GM21360 (cell line): ENCODE results near the gene PCBP2.
"Not testable (repeated sequence)": the region's sequence is repeated elsewhere in the genome, so short reads cannot be mapped to it uniquely, and the experiment has no call there.

ENCODE experiments used
- ATAC-seq: cut with Tn5 transposase; IDR thresholded peaks from one replicate; pipeline ENCODE4 v1.9.1; 2021; ENCODE audit warnings: mild to moderate bottlenecking, moderate library complexity; ENCODE audit not compliant: unreplicated experiment

PCBP2 gene

DNA sequence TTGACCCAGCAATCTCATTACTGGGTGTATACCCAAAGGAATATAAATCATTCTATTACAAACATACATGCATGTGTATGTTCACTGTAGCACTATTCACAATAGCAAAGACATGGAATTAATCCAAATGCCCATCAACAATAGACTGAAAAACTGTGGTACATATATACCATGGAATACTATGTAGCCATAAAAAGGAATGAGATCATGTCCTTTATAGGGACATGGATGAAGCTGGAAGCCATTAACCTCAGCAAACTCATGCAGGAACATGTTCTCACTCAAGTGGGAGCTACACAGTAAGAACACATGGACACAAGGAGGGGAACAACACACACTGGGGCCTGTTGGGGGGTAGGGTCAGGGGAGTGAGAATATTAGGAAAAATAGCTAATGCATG, 12.3 kb upstream of the PCBP2 start:
- not testable (repeated sequence) for ATAC-seq

DNA sequence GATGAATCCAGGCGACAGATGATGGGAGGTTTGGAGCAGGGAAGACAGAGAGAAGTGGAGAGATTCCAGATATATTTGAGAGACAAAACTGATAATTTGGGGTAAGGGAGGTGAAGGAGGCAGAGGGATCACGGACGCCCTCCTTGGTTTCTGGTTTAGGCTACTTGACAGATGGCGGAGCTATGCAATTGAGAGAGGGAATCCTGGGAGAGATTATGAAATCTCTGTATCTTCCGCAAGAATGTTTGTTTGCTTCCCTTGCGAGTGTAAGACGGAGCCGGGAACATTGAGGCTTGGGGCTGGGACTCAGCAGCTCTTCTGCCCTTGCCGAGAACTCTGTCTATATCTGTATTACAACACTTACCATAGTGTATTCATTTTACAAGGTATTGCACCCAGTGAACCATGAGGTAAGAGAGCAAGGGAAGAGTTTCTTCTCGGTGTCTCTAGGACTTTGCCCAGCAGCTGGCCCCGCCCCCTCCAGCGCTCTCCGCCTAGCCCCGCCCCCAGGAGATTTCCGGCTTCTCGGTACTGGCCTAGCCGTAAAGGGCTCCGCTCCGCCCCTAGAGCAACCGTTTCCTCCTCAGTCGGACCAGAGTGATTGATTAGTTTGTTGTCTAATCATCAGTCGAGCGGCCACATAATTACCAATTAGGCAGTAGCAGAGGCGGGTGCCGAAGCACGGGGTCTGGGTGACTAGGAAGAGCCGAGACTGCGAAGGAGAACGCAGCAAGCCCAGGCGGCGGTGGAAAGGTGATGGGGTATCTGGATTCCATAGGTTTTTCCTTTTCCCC, 10.7 kb upstream of the PCBP2 start, which contains the start of gene PRR13:
PRR13 (plus strand) TSS at position 695 of the 794 bp plus-strand sequence. CDS start 981 bp downstream, outside the sequence.
- ATAC-seq, result peak; percentile 95

DNA sequence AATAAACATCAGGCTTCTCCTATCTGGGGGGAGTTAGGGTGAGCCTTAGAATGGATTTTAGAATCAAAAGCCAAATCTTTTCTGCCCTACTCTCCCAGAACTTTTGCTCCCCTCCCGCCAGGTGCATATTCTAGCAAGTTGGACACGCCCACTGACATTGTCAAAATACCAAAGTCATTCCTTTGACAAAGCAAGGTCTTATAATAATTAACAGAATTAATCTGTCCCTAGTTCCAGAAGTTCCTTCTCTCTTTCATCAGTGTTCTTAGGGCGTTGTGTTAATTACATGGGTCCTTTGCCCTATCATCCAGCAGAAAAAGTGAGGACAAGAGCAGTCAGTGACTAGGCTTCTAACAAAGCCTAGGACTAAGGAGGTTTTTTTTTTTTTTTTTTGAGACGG, 7.9 kb upstream of the PCBP2 start:
- ATAC-seq, result no peak

DNA sequence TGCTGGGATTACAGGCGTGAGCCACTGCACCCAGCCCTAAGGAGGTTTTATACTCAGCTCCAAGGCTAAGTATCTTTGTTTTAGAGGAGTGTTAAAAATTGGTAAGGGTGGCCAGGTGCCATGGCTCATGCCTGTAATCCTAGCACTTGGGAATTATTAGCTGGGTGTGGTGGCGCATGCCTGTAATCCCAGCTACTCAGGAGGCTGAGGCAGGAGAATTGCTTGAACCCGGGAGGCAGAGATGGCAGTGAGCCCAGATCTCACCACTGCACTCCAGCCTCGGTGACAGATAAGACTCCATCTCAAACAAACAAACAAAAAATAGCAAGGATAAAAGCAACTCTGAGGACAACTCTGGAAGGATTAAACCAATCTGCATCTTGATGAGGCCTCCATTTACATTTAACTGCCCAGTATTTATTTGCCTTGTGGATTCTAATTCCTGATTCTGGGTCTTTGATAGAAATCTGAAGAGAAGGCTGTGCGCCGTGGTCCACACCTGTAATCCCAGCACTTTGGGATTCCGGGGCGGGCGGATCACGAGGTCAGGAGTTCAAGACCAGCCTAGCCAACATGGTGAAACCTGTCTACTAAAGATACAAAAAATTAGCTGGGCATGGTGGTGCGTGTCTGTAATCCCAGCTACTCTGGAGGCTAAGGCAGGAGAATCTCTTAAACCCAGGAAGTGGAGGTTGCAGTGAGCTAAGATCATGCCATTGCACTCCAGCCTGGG, 7.1 kb upstream of the PCBP2 start:
- ATAC-seq, result not testable (repeated sequence)

DNA sequence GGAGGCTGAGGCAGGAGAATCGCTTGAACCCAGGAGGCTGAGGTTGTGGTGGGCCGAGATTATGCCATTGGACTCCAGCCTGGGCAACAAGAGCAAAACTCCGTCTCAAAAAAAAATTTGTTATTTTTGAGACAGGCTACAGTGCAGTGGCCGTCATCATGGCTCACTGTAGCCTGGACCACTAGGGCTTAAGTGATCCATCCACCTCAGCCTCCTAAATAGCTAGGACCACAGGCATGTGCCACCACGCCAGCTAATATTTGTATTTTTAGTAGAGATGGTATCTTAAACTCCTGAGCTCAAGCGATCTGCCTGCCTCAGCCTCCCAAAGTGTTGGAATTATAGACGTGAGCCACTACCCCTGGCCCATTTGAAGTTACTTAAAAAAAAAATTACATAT, 966 bp upstream of the PCBP2 start:
- no peak for ATAC-seq

DNA sequence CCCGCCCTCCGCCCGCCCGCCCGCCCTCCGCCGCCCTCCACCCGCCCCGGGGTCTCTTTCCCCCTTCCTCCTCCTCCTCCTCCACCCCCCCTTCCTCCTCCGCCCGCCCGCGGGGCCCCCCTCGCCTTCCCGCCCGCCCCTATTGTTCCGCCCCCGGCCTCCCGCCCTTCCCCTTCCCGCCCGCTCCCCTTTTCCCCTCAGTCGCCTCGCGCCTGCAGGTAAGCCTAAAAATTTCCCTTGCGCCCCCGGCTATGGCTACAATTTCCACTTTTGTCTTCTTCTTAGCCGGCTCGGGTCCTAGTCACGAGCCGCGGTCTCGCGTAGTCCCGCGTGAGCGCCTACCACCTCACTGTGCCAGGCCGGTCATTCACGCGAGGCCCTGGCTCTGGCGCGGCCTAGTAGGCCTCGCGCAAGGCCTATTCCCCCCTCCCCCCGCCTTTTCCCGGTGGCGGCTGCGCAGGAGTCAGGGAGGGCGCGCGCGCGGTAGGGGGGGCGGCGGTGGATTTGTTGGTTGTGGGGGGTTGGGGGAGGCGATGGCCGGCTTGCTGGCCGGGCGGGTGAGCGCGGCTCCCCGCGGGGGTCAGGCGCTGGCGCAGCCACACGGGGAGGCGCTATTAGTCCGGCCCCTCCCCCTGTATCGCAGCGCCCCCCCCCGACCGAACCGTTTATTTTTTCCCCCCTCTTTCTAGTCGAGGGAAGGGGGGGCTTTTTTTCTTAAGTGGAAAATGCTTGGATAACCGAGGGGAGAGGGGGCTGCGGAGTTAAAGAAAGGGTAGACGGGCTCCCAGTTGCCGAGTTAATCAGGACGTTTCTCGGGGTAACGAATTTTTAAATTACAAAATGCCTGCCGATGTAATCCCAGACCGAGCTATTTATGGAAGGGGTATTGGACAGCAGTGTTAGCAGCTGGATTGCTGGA, 516 bp downstream of the PCBP2 start:
- no peak for ATAC-seq

DNA sequence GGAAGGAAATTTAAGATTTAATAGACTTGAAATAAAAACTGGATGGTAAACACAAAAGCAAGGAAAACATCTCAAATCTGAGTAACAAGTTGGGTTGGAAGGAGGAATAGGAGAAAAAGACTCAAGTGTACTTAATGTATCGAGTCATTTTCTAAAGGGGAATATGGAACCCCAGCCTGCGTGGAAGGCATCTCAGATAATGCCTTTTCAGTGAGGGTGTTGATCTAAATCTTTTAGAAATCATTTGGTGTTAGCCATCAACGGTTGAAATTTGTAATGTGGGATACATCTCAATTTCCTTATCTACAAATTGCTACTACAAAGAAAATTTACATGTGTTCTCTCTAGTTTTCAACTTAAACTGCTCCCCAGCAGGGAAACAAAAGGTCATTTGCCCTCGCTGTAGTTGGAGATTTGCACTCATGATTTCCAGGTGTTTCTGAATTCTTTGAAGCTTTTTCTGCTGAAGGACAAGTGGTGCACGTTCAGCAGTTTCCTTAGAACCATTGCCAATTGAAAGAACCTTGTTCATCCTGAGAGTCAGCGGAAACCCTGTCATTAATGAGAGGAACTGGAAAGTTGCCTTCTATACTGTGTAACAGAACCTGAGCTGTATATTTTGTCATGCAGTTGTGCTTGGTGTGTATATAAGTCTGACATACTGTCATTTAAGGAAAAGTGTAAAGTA, 2.2 kb downstream of the PCBP2 start:
- ATAC-seq, result no peak

DNA sequence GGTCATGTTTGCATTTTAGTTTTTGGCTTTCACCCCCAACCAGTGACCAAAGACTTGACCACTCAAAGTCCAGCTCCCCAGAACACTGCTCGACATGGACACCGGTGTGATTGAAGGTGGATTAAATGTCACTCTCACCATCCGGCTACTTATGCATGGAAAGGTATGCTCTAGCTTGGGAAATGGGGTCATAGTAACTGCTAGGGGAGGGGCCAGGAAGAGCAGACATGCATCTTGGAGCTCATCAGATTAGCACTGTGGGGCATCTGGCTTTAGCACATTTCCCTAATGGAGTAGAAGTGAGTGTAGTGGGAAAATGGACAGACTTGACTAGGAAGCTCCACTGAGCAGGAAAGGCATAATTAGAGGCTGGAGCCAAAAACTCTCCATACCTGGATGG, 2.8 kb downstream of the PCBP2 start:
- no peak for ATAC-seq

DNA sequence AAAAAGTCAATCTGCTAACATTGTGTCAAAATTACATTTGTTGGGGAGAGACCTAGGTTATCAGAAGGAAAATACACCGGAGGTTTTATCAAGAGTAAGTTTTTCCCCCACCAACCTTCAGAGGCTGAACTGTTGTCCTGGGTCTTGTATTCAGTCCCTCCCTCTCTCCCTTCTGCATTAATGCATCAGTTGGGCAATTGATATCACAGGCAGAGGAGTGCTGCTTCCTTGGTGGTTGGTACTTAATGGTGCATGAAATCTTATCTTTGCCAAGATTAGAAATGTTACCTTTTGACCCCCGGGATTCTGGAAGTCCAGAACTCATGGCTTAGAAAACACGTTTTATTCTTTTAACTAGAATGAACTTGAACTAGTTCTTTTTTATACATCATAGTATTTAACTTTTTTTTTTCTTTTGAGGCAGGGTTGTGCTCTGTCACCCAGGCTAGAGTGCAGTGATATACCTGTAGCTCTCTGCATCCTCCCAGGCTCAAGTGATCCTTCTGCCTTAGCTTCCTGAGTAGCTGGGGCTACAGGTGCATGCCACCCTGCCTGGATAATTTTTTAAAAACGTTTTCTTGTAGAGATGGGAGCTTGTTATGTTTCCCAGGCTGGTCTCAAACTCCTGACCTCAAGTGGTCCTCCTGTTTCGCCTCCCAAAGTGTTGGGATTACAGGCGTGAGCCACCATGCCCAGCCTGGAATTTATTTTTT, 4.9 kb downstream of the PCBP2 start:
- no peak for ATAC-seq

DNA sequence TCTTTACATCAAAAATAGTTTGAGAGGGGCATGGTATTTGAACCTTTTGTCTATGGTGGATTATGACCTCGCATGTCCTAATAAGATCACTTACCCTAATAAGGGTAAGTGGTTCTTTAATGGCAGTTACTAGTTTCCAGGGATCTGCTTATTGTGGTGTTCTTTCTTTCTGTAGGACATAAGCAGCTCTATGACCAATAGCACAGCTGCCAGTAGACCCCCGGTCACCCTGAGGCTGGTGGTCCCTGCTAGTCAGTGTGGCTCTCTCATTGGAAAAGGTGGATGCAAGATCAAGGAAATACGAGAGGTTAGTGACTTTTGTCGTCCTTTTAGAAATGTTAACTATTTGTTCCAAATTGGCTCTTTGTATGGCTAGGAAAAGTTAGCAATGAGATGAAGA, 7.2 kb downstream of the PCBP2 start:
- no peak for ATAC-seq

DNA sequence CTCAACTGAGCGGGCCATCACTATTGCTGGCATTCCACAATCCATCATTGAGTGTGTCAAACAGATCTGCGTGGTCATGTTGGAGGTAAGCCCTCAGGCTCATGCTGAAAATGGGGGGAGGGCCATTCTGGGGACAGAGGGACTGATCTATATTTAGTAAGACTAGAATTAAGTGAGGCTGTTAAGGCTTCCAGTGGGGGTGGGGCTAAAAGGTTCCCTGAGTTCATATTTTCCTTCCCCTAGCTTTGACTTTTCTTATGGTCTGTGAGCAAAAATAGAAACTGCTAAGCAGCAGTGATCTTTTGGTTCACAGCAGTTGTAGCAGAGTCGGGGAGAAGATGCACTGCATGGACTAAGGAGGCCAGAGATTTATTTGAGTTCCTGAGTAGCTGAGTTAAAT, 9.2 kb downstream of the PCBP2 start:
- ATAC-seq, result no peak

DNA sequence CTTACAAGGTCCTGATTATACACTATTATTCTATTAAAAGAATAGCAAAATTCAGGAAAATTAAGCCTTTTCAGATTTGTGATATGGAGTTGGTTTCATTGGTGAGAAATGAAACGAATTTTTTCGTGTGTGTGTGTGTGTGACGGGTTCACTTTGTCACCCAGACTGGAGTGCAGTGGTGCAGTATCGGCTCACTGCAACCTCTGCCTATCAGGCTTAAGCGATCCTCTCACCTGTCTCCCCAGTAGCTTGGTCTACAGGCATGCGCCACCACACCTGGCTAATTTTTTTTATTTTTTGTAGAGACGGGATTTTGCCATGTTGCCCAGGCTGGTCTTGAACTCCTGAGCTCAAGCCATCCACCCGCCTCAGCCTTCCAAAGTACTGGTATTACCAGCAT, 9.7 kb downstream of the PCBP2 start:
- ATAC-seq, result no peak

DNA sequence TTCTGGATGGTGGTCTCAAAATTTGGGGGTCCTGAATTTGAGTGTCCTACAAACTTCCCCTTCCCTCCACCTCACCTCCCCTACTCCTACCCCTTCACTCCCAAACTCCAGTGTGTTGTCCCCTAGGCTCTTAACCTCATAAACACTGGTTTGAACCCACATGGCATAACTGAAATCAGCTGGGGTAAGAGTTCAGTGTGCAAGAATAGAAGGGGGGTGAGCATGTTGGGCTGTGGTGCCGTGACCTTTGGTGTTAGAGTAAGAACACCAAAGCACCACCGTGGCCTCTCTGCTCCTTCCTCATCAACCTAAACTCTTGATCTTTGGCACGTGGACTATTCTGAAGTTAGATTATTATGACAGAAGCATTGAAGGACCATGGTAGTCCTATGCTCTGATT, 11.0 kb downstream of the PCBP2 start:
- no peak for ATAC-seq

DNA sequence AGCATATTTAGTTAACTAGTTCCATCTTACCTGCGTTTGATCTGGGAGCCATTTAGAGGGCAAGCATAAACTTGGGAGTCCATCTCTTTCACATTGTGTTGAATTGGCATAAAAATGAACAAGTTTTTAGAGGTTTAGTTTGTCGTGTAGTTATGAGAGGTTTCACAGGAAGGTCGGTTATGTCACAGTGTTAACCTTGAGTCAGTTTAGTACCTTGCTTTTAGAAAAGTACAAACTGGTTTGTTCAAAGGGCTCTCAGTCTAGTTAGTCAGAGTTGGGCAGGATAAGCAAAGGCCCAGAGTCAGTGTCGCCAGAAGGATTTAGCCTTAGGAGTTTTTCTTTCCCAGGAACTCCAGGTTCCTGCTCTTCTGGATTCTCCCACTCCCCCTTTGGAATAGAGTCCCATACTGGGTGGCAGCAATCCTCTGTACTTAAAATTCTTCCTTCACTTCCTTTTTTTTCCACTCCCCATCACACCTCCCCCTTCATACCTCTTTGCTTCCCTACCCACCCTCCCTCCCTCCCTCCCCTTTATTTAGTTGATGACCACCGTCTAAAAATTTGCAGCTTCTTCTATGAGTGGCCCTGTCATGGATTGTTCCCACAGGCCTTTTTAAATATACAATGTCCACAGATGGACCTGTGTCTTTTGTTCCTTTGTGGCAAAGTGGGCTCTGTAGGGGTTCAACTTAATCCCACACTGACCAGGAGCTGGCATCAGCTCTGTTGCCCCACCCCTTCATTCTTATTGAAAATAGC, 12.1 kb downstream of the PCBP2 start:
- no peak for ATAC-seq

DNA sequence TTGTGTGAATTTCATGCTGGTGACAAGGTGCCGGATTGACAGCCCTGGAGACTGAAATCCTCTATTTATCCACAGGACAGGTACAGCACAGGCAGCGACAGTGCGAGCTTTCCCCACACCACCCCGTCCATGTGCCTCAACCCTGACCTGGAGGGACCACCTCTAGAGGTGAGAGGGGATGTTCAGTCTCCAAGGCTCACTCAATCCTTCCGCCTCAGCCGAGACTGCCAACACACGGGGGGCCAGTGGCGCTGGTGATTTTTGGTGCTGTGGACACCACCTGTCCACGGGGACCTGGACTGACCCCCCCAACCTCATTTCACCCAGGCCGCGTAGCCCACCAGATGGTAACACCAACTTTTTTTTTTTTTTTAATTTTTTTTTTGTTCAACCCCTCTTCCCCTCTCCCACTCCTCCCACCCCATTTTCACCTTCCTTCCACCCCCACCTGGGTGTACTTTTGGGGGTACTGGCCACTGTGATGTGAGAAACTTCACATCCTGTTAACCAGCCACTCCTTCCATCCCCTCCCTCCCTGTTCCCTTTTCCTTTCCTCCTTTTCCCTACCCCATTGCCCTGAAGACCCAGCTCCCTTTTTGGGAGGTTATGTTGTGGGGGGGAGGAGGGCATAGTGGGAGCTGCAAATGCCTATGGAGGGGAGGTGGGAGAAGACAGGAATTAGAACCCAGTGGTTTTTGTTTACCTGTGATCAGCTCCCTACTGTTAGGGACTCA, 12.9 kb downstream of the PCBP2 start:
- ATAC-seq, result no peak

DNA sequence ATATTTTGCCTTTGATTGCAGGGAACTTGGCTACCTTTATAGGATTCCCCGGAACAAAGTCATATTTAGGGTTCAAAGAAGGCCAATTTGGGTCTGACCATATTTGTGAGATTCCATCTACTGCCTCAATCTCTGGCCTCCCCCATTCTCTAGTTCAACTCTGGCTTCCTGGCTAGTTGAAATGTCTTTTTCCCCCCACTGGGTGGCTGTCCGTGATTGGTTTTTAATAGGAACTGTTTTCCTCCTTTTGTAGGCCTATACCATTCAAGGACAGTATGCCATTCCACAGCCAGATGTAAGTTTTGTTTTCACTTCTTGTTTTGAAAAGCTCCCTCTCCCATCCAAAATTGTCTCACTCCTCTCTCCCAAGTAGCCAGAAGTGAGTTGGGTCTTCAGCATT, 13.8 kb downstream of the PCBP2 start:
- no peak for ATAC-seq

DNA sequence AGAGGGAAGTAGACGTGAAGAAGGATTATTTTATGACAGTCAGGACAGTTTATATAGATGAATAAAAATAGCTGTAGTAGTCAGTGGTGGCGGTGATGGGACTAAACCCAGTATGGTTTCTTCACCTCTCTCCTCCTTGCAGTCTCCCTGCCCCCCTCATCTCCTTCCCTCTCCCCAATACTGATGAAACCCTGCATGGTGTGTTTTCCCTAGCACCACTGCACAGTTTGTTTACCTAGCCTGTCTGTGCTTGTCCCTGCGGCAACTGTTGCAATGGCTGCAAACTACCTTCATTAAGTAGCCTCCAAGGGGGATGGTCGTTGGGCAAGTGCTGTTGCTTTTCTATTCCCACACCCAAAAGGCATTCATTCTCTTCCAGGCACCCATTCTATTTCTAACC, 14.7 kb downstream of the PCBP2 start:
- ATAC-seq, result no peak

DNA sequence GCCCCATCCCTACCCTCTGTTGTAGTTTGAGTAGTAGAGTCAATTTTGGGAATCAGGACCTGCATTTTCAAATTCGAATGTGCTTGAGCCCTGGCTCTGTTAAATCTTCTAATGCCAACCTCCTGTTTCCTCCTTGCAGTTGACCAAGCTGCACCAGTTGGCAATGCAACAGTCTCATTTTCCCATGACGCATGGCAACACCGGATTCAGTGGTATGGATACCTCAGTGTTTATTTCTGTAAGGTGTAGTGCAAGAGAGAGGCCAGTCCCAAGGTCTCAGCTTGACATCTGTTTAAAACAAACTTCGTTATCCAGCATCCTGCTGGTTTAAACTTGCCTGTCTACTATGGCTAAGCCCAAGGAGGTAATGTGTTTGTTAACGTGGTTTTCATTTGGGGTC, 15.2 kb downstream of the PCBP2 start:
- no peak for ATAC-seq

DNA sequence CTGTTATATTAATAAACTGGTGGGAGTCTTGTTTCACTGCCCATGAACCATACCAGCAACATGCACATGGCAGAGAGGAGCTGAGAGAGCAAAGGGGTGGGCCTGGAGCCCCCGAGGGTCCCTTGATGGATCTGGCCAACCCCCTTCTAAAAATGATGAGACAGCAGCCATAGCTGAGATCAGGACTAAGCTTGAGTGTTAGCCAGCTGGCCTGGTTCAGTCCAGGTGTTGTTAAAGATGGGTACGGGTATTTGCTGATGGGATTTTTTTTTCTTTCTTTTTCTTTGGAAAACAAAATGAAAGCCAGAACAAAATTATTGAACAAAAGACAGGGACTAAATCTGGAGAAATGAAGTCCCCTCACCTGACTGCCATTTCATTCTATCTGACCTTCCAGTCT, 16.0 kb downstream of the PCBP2 start:
- no peak for ATAC-seq
